IPS-15b (cell line): Measurements from ENCODE around the gene SLC29A2.
A peak's percentile ranks its signal among the peaks of the same experiment; 100 is the strongest.
"Not testable (repeated sequence)": the region's sequence is repeated elsewhere in the genome, so short reads cannot be mapped to it uniquely, and the experiment has no call there.

ENCODE experiments used
- H3K27me3 ChIP-seq: one replicate; pipeline ENCODE4 v1.6.1; 2013; ENCODE audit warnings: low read length; ENCODE audit not compliant: control insufficient read depth, insufficient read depth
- H3K36me3 ChIP-seq: one replicate; pipeline ENCODE4 v1.6.1; 2013; ENCODE audit warnings: low read length; ENCODE audit not compliant: control insufficient read depth, insufficient read depth
- H3K4me1 ChIP-seq: one replicate; pipeline ENCODE4 v1.6.1; 2013; ENCODE audit warnings: mild to moderate bottlenecking, low read length; ENCODE audit not compliant: control insufficient read depth, insufficient read depth
- H3K4me3 ChIP-seq: one replicate; pipeline ENCODE4 v1.5.1; 2013; ENCODE audit warnings: low read depth, low read length
- H3K9ac ChIP-seq: one replicate; pipeline ENCODE4 v1.6.1; 2013; ENCODE audit warnings: low read depth, mild to moderate bottlenecking, low read length
- H3K9me3 ChIP-seq: one replicate; pipeline ENCODE4 v1.6.1; 2013; ENCODE audit warnings: mild to moderate bottlenecking, low read length; ENCODE audit not compliant: control insufficient read depth, insufficient read depth

The SLC29A2 gene

GRCh38 chr11:66362481-66363147 lies 8.9 kb downstream of the SLC29A2 start:
- no peak overlapping the region for H3K9ac ChIP-seq
- no peaks in the 10 kb centered on the region for H3K4me1 ChIP-seq
- H3K4me3 ChIP-seq = no peak overlapping the region
- no peaks in the 10 kb centered on the region for H3K9me3 ChIP-seq
- peaks cover 36% of the 10 kb centered on the region for H3K36me3 ChIP-seq
- H3K27me3 ChIP-seq = no peaks in the 10 kb centered on the region

GRCh38 chr11:66361502-66361941 lies 10.0 kb downstream of the SLC29A2 start:
- peaks cover 25% of the 10 kb centered on the region for H3K36me3 ChIP-seq
- H3K9me3 ChIP-seq = no peaks in the 10 kb centered on the region
- H3K4me1 ChIP-seq = no peaks in the 10 kb centered on the region
- H3K9ac ChIP-seq = no peak overlapping the region
- no peaks in the 10 kb centered on the region for H3K27me3 ChIP-seq
- H3K4me3 ChIP-seq = no peak overlapping the region

DNA sequence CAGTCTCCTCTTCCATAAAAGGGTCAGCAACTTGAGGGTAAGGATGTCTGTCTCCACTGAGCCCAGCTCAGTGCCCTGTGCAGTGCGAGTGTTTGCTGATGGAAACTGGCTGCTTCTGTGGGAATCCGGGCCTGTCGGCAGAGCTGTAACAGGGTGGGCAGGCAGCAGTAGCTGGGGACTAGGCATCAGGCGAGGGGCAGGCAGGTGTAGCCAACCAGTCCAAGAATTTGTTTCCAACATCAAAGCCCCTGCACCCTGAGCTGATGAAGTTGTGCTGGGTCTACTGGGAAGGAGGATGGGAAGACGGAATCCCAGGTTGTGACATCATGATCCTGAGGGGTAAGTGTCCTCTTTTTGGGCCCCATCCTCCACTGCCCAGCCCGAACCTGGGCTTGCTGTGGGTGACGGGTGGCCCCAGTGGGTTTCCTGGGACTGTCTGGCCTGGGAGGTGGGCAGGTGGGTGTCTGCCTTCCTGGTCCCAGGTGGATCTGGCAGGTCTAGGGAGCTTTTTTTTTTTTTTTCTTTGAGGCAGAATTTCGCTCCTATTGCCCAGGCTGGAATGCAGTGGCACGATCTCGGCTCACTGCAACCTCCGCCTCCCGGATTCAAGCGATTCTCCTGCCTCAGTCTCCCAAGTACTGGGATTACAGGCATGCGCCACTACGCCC lies 11.0 kb downstream of the SLC29A2 start:
- peaks cover 16% of the 10 kb centered on the region for H3K36me3 ChIP-seq
- no peaks in the 10 kb centered on the region for H3K9me3 ChIP-seq
- no peak overlapping the region for H3K9ac ChIP-seq
- no peak overlapping the region for H3K4me3 ChIP-seq
- H3K4me1 ChIP-seq = no peaks in the 10 kb centered on the region
- no peaks in the 10 kb centered on the region for H3K27me3 ChIP-seq

DNA sequence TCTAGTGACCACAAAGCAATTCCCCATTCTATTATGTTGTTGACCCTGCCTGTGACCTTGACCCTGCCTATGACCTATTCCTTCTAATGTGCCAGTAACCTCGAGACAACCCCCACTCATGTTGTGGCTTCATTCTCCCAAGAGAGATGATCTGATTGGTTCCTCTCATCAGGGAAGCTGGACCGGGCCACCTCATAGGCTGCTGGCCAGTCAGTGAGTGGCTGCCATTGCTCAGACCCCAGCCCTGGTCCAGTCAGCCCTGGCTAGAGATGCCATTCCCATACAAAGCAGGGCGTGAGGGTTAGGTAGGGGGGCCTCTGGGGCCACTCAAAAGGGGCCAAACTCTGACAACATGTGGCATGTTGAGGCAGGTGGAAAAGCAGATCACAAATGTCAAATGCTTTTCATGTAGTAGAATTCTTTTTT lies 11.9 kb downstream of the SLC29A2 start:
- H3K4me3 ChIP-seq = no peak overlapping the region
- H3K4me1 ChIP-seq = no peaks in the 10 kb centered on the region
- H3K9ac ChIP-seq = no peak overlapping the region
- H3K27me3 ChIP-seq = no peaks in the 10 kb centered on the region
- H3K9me3 ChIP-seq = no peaks in the 10 kb centered on the region
- H3K36me3 ChIP-seq = peaks cover 13% of the 10 kb centered on the region

- H3K4me1 ChIP-seq, H3K9me3 ChIP-seq, H3K27me3 ChIP-seq, H3K9ac ChIP-seq, H3K36me3 ChIP-seq, H3K4me3 ChIP-seq: not testable (repeated sequence)
Measured at GRCh38 chr11:66350560-66351235, 20.9 kb downstream of the SLC29A2 start.

GRCh38 chr11:66349084-66349386 lies 22.5 kb downstream of the SLC29A2 start:
- Histone ChIP-seq H3K4me3 (no peak overlapping the region), H3K36me3 (no peaks in the 10 kb centered on the region), H3K9me3 (no peaks in the 10 kb centered on the region), H3K4me1 (no peaks in the 10 kb centered on the region), H3K9ac (no peak overlapping the region), H3K27me3 (peaks cover 8% of the 10 kb centered on the region)

DNA sequence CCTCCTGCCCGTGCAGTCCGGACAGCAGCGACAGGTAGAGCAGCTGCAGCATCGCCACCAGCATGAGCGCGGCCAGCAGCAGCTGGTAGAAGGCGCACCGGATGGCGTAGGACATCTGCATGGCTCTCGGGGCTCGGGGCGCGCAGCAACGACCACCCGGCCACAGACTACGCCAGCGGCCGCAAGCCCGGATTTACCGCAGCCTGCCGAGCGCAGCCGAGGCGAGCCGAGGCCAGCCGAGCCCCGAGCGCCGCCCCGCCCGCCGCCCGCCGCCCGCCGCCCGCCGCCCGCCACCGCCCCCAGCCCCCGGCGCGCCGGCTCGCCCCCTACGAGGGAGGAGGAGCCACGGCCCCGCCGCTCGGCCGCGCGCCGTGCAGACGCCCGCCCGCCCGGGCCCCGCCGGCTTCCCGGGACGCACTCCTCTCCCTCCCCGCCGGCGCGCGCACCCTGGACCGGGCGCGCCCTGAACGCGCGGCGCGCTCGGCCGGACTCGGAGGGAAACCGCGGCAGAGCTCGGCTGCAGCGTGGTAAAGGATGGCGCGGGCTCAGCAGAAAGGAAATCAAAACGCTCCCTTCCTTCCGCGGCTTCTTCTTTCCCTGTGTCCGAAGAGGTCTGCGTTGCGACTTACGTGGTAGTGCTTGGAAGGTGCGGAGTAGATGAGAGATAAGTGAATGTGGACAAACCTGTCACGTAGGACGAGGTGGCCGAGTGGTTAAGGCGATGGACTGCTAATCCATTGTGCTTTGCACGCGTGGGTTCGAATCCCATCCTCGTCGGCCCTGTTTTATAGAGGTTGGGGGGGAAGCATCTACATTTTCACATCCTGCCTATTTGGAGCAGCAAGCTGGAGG lies 23.9 kb downstream of the SLC29A2 start, which contains the start of gene B4GAT1:
B4GAT1 (minus strand) TSS at position 205 of the 852 bp plus-strand sequence; CDS start at position 121, 84 bp downstream.
- Histone ChIP-seq H3K4me3 (peak within 1 kb of the TSS; percentile 98), H3K4me1 (peaks cover 2% of the 10 kb centered on the region), H3K27me3 (peaks cover 8% of the 10 kb centered on the region), H3K36me3 (no peaks in the 10 kb centered on the region), H3K9me3 (no peaks in the 10 kb centered on the region), H3K9ac (peak within 1 kb of the TSS; percentile 87)

- Histone ChIP-seq H3K9ac (peak overlapping the region; percentile 76), H3K27me3 (peaks cover 8% of the 10 kb centered on the region), H3K4me3 (peak overlapping the region; percentile 98), H3K9me3 (no peaks in the 10 kb centered on the region), H3K4me1 (peaks cover 2% of the 10 kb centered on the region), H3K36me3 (peaks cover 6% of the 10 kb centered on the region)
Measured at GRCh38 chr11:66346476-66347424, 24.8 kb downstream of the SLC29A2 start.

DNA sequence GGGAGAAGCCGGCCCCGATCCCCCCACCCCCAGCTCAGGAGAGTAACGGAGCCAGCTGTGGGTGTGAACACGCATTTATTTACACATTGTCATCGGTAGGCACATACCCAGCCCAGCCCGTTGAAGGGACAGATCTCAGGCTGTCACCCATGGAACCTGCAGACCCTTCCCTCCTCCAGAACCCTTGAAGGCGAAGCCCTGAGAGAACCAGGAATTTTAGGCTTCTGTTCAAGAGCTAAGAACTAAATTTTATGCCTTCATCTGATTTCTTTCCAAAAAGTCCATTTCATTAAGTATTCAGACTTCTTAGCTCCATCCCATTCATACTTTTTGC lies 26.3 kb downstream of the SLC29A2 start:
- Histone ChIP-seq H3K9me3 (no peaks in the 10 kb centered on the region), H3K9ac (no peak overlapping the region), H3K4me1 (peaks cover 2% of the 10 kb centered on the region), H3K36me3 (peaks cover 19% of the 10 kb centered on the region), H3K27me3 (peaks cover 8% of the 10 kb centered on the region), H3K4me3 (peak overlapping the region; percentile 55)

- H3K9me3 ChIP-seq = no peaks in the 10 kb centered on the region
- peaks cover 2% of the 10 kb centered on the region for H3K4me1 ChIP-seq
- H3K27me3 ChIP-seq = peaks cover 8% of the 10 kb centered on the region
Measured at GRCh38 chr11:66344550-66345315, 26.8 kb downstream of the SLC29A2 start, which contains the start of gene BRMS1. TSS of gene BRMS1 (minus strand) at chr11:66345104. CDS start at chr11:66342234, 2,870 bp downstream.

More at GRCh38 chr11:66344550-66345315, 26.8 kb downstream of the SLC29A2 start, which contains the start of gene BRMS1:
- Histone ChIP-seq H3K36me3 (peaks cover 25% of the 10 kb centered on the region), H3K4me3 (peak within 1 kb of the TSS; percentile 98), H3K9ac (peak within 1 kb of the TSS; percentile 74)
